AG04449 (cell line): Measurements from ENCODE around the gene ABCC8.
A peak's percentile ranks its signal among the peaks of the same experiment; 100 is the strongest.

Source experiments
- CTCF ChIA-PET: fragments of 350-600 bp; formaldehyde crosslinking; extraction: SDS; loops from one replicate; lab custom pipeline; 2021; ENCODE audit warnings: antibody characterized with exemption; lab: Yijun Ruan, JAX
- POLR2A ChIA-PET: fragments of 400-600, 350-600 bp; formaldehyde crosslinking; extraction: SDS; loops from one replicate; lab custom pipeline; 2020; ENCODE audit warnings: antibody characterized with exemption, inconsistent platforms; lab: Yijun Ruan, JAX
- DNase-seq: peaks from one replicate; pipeline ENCODE4 v3.0.0-alpha.2; 2010; ENCODE audit warnings: low read depth, low spot score
- H3K4me3 ChIP-seq: 2 replicates; pipeline ENCODE4 v1.5.1; 2011; ENCODE audit warnings: low read depth, mild to moderate bottlenecking, control low read depth, low read length
- TF ChIP-seq, protein P1 (sequence below): IDR thresholded peaks from one replicate; pipeline ENCODE4 v1.5.1; 2011; ENCODE audit warnings: mild to moderate bottlenecking, moderate library complexity, low read length, control low read depth, inconsistent platforms; ENCODE audit not compliant: insufficient read depth; ENCODE audit errors: missing control alignments

The ABCC8 gene

GRCh38 chr11:17473071-17473744 is 3.4 kb downstream of the ABCC8 start:
- CTCF ChIA-PET = no interaction called here
- DNase-seq = no peak
- TF ChIP-seq, protein P1, sequence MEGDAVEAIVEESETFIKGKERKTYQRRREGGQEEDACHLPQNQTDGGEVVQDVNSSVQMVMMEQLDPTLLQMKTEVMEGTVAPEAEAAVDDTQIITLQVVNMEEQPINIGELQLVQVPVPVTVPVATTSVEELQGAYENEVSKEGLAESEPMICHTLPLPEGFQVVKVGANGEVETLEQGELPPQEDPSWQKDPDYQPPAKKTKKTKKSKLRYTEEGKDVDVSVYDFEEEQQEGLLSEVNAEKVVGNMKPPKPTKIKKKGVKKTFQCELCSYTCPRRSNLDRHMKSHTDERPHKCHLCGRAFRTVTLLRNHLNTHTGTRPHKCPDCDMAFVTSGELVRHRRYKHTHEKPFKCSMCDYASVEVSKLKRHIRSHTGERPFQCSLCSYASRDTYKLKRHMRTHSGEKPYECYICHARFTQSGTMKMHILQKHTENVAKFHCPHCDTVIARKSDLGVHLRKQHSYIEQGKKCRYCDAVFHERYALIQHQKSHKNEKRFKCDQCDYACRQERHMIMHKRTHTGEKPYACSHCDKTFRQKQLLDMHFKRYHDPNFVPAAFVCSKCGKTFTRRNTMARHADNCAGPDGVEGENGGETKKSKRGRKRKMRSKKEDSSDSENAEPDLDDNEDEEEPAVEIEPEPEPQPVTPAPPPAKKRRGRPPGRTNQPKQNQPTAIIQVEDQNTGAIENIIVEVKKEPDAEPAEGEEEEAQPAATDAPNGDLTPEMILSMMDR = peak; percentile 12
- no peak overlapping the region for H3K4me3 ChIP-seq
- POLR2A ChIA-PET = no interaction called here

DNA sequence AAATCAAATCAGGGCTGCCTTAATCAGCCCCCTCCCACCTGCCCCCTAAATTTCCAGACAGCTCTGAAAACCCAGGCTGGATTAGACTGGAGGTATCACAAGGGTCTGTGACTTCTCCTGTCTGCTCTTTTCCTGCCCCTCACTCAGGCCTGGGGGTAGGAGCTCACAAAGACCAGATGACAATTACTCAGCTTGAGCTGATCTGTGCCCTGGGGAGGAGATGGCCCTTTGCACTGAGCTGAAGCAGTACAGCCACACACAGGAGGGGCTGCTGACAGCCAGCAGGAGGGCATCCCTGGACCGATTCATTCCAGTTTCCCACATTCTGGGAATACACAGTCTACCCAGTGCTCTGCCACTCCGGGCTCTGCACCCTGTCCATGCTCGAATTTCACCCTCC is 4.2 kb downstream of the ABCC8 start:
- DNase-seq = no peak
- no peak overlapping the region for H3K4me3 ChIP-seq
- POLR2A ChIA-PET = interaction anchor here (0.6 kb wide), 1 partner anchor 538 kb away, joined by 4 read pairs; no protein-coding TSS in a partner anchor
- TF ChIP-seq, protein P1 = no peak
- CTCF ChIA-PET = interaction anchor here (0.6 kb wide), 1 partner anchor 120 kb away, joined by 3 read pairs; no protein-coding TSS in a partner anchor

DNA sequence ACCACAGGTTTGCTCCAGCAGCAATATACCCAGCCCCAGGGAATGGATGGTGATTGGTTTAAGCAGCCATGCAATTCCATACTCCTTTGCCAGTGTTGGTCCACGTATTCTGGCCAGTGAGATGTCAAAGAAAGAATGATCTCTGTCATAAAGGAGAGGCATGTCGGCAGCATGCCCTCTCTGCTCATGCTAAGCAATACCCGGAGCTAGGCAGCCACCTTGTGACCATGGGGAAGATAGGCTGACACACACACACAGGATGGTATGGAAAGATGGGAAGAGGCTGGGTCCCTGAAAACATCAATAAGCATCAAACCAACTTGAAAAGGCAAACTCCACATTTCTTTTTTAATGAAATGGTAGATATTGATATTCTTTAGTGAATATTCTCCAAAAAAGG is 5.1 kb downstream of the ABCC8 start:
- no peak for DNase-seq
- TF ChIP-seq, protein P1 = no peak

GRCh38 chr11:17469998-17470397 is 6.6 kb downstream of the ABCC8 start:
- TF ChIP-seq, protein P1 = no peak
- no peak for DNase-seq
- H3K4me3 ChIP-seq = no peak overlapping the region
- ChIA-PET CTCF (no interaction called here), POLR2A (no interaction called here)

More for the DNA sequence above, 5.1 kb downstream of the ABCC8 start:
- H3K4me3 ChIP-seq = no peak overlapping the region
- ChIA-PET CTCF (no interaction called here), POLR2A (no interaction called here)

- POLR2A ChIA-PET = no interaction called here
- CTCF ChIA-PET = no interaction called here
- no peak overlapping the region for H3K4me3 ChIP-seq
- DNase-seq = no peak
- TF ChIP-seq, protein P1 = no peak
Observed at GRCh38 chr11:17468122-17468521, 8.5 kb downstream of the ABCC8 start.

DNA sequence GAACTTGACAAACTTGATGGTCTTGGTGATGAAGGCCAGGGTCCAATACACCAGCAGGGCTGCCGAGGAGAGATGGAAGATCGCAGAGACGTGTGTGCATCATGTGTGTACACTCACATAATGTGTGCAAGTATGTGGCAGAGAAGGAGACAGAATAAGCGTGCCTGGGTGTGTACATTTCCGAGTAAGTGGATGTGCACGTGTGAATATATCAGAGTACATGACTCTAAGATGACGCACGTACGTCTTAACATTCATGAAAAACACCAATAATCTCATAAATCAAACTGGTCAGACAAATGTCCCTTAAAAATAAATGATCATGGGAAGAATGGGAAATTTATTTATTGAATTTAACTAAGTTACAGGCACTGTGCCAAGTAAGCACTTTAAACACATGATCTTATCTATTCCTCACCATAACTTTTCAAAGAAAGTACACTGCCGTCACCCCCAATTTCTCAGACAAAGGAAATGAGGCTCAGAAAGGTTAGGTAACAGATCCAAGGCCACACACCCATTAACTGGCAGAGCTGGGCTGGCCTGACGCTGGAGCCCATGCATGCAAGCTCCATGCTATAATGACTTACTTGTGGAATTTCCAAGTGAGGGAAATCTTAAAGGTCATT is 13.0 kb downstream of the ABCC8 start:
- H3K4me3 ChIP-seq = no peak overlapping the region
- ChIA-PET CTCF (interaction anchor here (1.2 kb wide), 1 partner anchor 41 kb away, joined by 3 read pairs; no protein-coding TSS in a partner anchor), POLR2A (no interaction called here)
- DNase-seq = no peak
- TF ChIP-seq, protein P1 = no peak
